ENCODE results near the gene SNRNP48.
A peak's percentile ranks its signal among the peaks of the same experiment; 100 is the strongest.

Gene SNRNP48

DNA sequence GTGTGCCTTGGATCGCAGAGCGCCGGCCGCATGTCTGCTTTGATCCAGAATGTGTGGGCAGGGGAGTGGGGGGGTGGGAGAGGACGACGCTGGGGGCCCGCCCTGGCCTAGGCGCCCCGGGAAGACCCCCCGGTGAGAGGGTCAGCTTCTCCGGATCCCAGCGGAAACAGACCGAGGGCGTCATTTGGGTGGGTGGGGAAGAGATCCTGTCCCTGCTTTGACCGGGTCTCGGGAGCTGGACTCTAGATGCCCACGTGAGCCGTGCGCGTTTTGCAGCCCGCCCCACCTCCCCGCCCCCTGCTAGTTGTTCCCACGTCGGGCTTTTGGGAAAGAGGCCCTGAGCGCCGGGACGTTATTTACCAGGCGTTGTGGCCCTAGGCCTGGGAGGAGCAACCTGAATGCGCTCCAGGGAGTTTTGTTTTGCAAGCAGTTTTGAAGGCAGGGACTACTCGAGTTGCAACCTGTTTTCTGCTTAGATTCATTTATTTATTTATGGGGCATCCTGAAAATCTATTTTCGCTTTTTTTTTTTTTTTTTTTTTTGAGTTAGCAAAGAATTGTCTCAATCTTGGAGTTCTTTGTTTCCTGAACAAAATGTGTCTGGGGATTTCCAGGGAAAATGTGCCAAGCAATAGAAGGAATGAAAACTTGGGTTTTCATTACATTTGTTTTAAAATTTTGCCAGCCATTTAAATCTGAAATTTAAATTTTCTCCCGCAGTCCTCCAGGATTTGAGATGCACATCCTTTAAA, 46.9 kb upstream of the SNRNP48 start (continued):
- TF ChIP-seq, protein P1, sequence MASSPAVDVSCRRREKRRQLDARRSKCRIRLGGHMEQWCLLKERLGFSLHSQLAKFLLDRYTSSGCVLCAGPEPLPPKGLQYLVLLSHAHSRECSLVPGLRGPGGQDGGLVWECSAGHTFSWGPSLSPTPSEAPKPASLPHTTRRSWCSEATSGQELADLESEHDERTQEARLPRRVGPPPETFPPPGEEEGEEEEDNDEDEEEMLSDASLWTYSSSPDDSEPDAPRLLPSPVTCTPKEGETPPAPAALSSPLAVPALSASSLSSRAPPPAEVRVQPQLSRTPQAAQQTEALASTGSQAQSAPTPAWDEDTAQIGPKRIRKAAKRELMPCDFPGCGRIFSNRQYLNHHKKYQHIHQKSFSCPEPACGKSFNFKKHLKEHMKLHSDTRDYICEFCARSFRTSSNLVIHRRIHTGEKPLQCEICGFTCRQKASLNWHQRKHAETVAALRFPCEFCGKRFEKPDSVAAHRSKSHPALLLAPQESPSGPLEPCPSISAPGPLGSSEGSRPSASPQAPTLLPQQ (tag by site-specific recombination; IDR thresholded peaks at IDR 0.05), result no peak
- TF ChIP-seq ZNF211 (tag by site-specific recombination; IDR thresholded peaks at IDR 0.05; ENCODE audit: low read depth), result no peak
- peak; percentile 70 for TF ChIP-seq ZIC2 (tag by site-specific recombination; IDR thresholded peaks at IDR 0.05)
- 0 out of 2 replicates have a peak, but pooled peaks have one; percentile 14 for TF ChIP-seq ZNF24 (tag by site-specific recombination; IDR thresholded peaks at IDR 0.05)
- no peak for TF ChIP-seq ZNF747 (tag by site-specific recombination; IDR thresholded peaks at IDR 0.05)
- TF ChIP-seq ZNF350 (tag by site-specific recombination; IDR thresholded peaks at IDR 0.05), result no peak
- no peak for TF ChIP-seq ZNF133 (tag by site-specific recombination; IDR thresholded peaks at IDR 0.05)
- peak; percentile 79 for TF ChIP-seq ZNF423 (tag by site-specific recombination; IDR thresholded peaks at IDR 0.05)
- TF ChIP-seq PRDM1 (tag by site-specific recombination; IDR thresholded peaks at IDR 0.05), result 0 out of 2 replicates have a peak, but pooled peaks have one; percentile 6
- TF ChIP-seq ZNF600 (tag by site-specific recombination; IDR thresholded peaks at IDR 0.05), result peak; percentile 90
- TF ChIP-seq ZNF324 (tag by site-specific recombination; IDR thresholded peaks at IDR 0.05), result no peak
- no peak for TF ChIP-seq OVOL3 (tag by site-specific recombination; IDR thresholded peaks at IDR 0.05)
- peak; percentile 47; the same call in 1 of the 2 replicates for TF ChIP-seq ZNF596 (tag by site-specific recombination; IDR thresholded peaks at IDR 0.05)
- peak; percentile 63; the same call in 1 of the 2 replicates for TF ChIP-seq SP3 (tag by site-specific recombination; IDR thresholded peaks at IDR 0.05)
- TF ChIP-seq KLF9 (tag by site-specific recombination; IDR thresholded peaks at IDR 0.05; ENCODE audit: low read depth), result peak; percentile 74; the same call in 1 of the 2 replicates
- peak; percentile 20; the same call in 1 of the 2 replicates for TF ChIP-seq KLF7 (tag by site-specific recombination; IDR thresholded peaks at IDR 0.05; ENCODE audit: borderline replicate concordance)

DNA sequence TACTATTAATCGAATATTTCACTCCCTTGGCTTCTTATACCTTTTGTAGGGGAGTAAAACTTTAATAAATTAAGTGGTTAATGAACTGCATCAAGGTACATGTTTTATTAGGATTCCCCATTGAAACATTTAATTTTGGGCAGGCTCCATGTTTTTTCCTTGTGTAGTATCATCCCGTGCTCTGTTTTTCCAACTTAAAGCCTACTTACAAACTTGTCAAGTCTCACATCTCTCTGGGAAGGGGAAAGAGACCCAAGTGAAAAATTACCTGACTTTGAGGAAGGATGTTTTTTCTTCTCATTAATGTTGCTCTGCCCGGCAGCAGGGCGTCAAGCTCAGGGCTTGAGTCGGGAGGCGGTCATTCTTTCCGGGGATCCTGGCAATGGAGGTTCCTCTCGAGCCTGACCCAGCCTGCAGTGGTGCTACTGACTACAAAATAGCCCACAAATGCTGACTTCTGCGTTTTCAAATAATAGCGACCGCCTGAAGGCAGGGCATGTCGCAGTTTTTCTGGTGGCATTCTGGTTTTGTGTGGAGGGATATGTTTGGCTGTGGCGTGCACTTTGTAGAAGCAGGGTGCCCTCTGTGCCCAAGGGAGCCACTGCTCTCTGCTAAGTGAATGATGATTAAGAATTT, 46.1 kb upstream of the SNRNP48 start:
- H3K9me3 ChIP-seq (ENCODE audit: control insufficient read depth, insufficient read depth, low read depth, low read length), result no peaks in the 10 kb centered on the region
- POLR2A ChIA-PET, result interaction anchor here (0.7 to 2.0 kb wide), 3 partner anchors 21 to 46 kb away, joined by 4 to 11 read pairs (median 10); partner anchors contain the start of gene SNRNP48
- CTCF ChIA-PET, result interaction anchor here (0.6 kb wide), 1 partner anchor 427 kb away, joined by 3 read pairs; no protein-coding TSS in a partner anchor
- peaks cover 35% of the 10 kb centered on the region for H3K4me1 ChIP-seq (ENCODE audit: control insufficient read depth, insufficient read depth, low read length)
- H3K4me3 ChIP-seq (ENCODE audit: low read depth, low read length), result peak overlapping the region; percentile 74
- TF ChIP-seq ZBTB8A (tag by site-specific recombination; IDR thresholded peaks at IDR 0.05), result peak; percentile 46; the same call in 1 of the 2 replicates
- TF ChIP-seq ZNF292 (tag by site-specific recombination; IDR thresholded peaks at IDR 0.05; ENCODE audit: borderline replicate concordance, low read depth), result no peak
- no peak for TF ChIP-seq ZNF707 (tag by site-specific recombination; IDR thresholded peaks at IDR 0.05)
- TF ChIP-seq ZNF624 (tag by site-specific recombination; IDR thresholded peaks at IDR 0.05), result no peak
- H3K27ac ChIP-seq (ENCODE audit: extremely low read depth, low read depth, low read length), result no peak overlapping the region
- H3K36me3 ChIP-seq (ENCODE audit: control insufficient read depth in 2 of 2, insufficient read depth in 1 of 2, low read length in 2 of 2), result no peaks in the 10 kb centered on the region; a peak in 1 of 3 replicates

DNA sequence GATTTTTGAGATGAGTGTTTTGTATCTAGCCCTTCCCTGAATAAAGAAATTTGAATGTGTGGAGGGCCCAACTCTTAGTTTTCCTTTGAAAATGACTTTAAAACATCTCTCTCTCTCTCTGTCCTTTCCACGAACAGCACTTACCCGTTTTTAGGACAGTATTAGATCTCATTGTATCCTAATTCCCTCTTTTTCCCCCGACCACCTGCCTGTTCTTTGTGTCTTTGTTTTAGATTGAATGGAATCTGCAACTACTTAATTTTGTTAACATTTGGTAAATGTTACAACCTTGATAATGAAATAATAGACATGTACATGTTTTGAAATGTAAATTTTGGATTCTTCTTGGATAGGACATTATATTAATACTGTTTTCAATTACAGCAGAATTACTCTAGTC, 45.4 kb upstream of the SNRNP48 start:
- H3K27ac ChIP-seq (ENCODE audit: extremely low read depth, low read depth, low read length), result no peak overlapping the region
- no peaks in the 10 kb centered on the region for H3K9me3 ChIP-seq (ENCODE audit: control insufficient read depth, insufficient read depth, low read depth, low read length)
- no peak for TF ChIP-seq ZNF133 (tag by site-specific recombination; IDR thresholded peaks at IDR 0.05)
- TF ChIP-seq ZNF473 (tag by site-specific recombination; IDR thresholded peaks at IDR 0.05), result no peak
- TF ChIP-seq ZNF433 (tag by site-specific recombination; IDR thresholded peaks at IDR 0.05; ENCODE audit: low read depth), result no peak
- TF ChIP-seq, protein P2, sequence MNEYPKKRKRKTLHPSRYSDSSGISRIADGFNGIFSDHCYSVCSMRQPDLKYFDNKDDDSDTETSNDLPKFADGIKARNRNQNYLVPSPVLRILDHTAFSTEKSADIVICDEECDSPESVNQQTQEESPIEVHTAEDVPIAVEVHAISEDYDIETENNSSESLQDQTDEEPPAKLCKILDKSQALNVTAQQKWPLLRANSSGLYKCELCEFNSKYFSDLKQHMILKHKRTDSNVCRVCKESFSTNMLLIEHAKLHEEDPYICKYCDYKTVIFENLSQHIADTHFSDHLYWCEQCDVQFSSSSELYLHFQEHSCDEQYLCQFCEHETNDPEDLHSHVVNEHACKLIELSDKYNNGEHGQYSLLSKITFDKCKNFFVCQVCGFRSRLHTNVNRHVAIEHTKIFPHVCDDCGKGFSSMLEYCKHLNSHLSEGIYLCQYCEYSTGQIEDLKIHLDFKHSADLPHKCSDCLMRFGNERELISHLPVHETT (tag by site-specific recombination; IDR thresholded peaks at IDR 0.05), result no peak
- TF ChIP-seq, protein P3, sequence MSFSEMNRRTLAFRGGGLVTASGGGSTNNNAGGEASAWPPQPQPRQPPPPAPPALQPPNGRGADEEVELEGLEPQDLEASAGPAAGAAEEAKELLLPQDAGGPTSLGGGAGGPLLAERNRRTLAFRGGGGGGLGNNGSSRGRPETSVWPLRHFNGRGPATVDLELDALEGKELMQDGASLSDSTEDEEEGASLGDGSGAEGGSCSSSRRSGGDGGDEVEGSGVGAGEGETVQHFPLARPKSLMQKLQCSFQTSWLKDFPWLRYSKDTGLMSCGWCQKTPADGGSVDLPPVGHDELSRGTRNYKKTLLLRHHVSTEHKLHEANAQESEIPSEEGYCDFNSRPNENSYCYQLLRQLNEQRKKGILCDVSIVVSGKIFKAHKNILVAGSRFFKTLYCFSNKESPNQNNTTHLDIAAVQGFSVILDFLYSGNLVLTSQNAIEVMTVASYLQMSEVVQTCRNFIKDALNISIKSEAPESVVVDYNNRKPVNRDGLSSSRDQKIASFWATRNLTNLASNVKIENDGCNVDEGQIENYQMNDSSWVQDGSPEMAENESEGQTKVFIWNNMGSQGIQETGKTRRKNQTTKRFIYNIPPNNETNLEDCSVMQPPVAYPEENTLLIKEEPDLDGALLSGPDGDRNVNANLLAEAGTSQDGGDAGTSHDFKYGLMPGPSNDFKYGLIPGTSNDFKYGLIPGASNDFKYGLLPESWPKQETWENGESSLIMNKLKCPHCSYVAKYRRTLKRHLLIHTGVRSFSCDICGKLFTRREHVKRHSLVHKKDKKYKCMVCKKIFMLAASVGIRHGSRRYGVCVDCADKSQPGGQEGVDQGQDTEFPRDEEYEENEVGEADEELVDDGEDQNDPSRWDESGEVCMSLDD (tag by site-specific recombination; IDR thresholded peaks at IDR 0.05), result no peak
- no peak for TF ChIP-seq ZNF302 (tag by site-specific recombination; IDR thresholded peaks at IDR 0.05; ENCODE audit: low read depth)
- no peak for TF ChIP-seq GLI4 (tag by site-specific recombination; IDR thresholded peaks at IDR 0.05)
- TF ChIP-seq, protein P4, sequence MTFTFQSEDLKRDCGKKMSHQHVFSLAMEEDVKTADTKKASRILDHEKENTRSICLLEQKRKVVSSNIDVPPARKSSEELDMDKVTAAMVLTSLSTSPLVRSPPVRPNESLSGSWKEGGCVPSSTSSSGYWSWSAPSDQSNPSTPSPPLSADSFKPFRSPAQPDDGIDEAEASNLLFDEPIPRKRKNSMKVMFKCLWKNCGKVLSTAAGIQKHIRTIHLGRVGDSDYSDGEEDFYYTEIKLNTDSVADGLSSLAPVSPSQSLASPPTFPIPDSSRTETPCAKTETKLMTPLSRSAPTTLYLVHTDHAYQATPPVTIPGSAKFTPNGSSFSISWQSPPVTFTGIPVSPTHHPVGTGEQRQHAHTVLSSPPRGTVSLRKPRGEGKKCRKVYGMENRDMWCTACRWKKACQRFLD (tag by site-specific recombination; IDR thresholded peaks at IDR 0.05), result no peak
- H3K36me3 ChIP-seq (ENCODE audit: control insufficient read depth in 2 of 2, insufficient read depth in 1 of 2, low read length in 2 of 2), result no peaks in the 10 kb centered on the region; a peak in 1 of 3 replicates
- ChIA-PET CTCF (no interaction called here), POLR2A (interaction anchor here (2.0 kb wide), 1 partner anchor 45 kb away, joined by 11 read pairs; the partner anchor contains the start of gene SNRNP48)
- H3K4me1 ChIP-seq (ENCODE audit: control insufficient read depth, insufficient read depth, low read length), result peaks cover 37% of the 10 kb centered on the region
- no peak overlapping the region for H3K4me3 ChIP-seq (ENCODE audit: low read depth, low read length)
